HUDEP-2 (cell line): Measurements from ENCODE around the gene FAM168A.

Source experiments
- DNase-seq, 76 experiments: peaks; one replicate each; lab custom pipeline; 2025; ENCODE audit not compliant: unreplicated experiment in 76 of 76; lab: John Stamatoyannopoulos, UW

The FAM168A gene

GRCh38 chr11:73393011-73393380 lies 204.9 kb downstream of the FAM168A start:
- no peak for DNase-seq

- no peak for DNase-seq
These were observed 205.6 kb downstream of the FAM168A start for GRCh38 chr11:73392108-73393010.

DNA sequence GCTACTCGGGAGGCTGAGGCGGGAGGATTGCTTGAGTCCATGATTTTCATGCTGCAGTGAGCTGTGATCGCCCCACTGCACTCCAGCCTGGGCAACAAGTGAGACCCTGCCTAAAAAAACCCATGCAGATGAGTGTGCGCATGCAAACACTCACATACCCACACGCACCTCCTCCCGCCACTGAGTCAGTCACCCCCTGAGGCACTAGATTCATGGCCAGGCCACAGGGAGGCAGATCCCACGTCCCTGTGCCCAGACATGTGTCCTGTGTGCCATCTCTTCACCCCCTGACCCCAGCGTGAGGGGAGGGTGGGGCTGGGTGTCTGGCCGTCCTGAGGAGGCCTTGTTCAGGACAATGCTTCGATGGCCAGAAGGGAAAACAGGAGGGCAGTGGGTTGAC lies 206.2 kb downstream of the FAM168A start:
- no peak for DNase-seq

DNA sequence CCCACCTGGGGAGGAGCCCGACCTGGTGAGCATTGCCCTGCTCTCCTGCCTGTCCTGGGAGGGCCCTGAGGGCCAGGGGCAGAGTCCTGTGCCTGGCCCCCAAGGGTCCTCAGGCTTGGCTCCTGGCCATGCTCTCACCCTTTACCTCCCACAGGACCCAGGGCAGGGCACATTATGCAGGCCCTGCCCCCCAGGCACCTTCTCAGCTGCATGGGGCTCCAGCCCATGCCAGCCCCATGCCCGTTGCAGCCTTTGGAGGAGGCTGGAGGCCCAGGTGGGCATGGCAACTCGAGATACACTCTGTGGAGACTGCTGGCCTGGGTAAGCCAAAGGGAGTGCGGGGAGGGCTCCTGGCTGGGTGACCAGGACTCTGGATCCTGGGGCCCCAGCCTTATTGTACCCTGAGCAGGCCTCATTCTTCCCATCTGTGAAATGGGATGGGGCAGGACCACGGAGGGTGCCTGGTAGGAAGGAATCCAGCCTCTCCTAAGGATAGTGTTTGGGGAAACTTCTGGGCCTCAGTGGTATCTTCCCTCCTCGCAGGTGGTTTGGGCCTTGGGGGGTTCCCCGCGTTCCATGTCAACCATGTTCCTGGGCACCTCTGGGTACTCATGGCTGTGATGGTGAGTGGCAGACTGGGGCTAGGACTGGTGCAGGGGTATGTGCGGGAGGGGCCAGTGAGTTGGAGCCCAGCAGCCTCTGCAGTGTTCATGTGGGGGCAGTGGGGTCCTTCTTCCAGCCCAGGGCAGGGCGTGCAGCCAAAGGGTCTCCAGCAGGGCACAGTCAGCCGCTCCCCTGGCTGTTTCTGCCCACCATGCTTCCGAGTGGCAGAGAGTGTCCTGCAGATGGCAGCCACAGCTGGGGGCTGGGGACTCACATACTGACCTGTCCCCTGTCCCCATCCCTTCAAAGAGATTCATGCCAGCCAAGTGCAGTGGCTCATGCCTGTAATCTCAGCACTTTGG lies 207.0 kb downstream of the FAM168A start:
- DNase-seq, result no peak

DNA sequence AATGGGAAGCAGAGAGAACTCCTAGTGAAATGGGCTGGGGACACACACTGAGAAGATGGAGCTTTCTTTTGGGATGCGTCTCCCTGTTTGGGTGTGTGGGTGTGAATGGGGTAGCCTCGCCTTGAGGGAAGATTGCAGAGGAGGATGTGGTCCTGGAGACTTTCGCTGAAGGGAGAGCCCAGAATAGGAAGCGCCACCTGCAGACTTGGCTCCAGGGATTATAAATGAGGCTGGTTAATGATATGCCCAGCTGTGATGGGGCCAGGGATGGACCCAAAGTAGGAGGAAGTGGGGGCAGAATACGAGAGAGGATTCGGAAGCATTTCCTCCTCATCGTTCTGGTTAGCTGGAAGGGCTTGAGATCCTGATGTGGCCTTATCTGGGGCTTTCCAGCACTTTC lies 208.0 kb downstream of the FAM168A start:
- DNase-seq, result no peak

GRCh38 chr11:73389134-73389525 lies 208.8 kb downstream of the FAM168A start:
- DNase-seq, result no peak

- no peak for DNase-seq
These were observed 209.4 kb downstream of the FAM168A start for GRCh38 chr11:73388265-73389133.

GRCh38 chr11:73387594-73388264 lies 210.2 kb downstream of the FAM168A start:
- no peak for DNase-seq

GRCh38 chr11:73386546-73386945 lies 211.4 kb downstream of the FAM168A start:
- DNase-seq, result no peak

GRCh38 chr11:73386016-73386415 lies 211.9 kb downstream of the FAM168A start:
- DNase-seq, result peak in 66 of 76 experiments; percentile 16 to 84 (median 56)

DNA sequence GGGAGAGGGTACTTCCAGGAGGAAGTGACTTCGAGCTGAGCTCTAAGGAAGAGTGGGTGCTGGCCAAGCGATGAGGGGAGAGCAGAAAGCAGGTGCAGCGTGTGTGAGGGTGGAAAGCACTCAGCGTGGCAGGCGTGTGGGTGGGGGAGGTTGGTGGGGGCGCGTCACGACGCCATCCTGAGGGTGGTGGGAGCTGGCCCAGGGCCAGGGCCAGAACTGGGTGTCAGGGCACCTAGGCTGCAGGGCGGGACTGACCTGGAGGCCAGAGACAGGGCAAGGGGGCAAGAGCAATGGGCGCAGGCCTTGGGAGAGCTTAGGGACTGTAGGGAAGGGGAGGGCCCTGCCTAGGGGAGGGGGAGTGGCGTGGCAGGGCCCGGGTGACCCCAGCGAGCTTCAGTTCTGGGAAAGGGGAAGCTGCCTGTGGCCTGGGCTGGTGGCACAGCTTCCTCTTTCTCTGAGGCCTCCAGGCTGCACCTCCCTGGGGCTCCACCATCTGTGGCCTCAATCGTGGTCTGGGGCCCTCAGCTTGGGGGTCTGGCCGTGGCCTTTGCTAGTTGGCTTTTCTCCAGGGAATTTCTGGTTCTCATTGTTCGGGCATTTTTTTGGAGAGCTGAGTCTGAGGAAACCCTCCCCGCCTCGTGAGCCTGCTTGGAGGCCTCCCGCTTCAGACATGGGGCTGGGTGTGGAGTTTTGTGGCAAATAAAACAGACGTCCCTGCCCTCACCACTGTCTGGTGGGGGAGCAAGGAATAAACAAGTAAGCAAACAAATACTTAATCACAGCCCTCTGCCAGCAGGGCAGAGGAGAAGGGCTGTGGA lies 212.8 kb downstream of the FAM168A start:
- DNase-seq, result peak in 66 of 76 experiments; percentile 13 to 78 (median 52)

DNA sequence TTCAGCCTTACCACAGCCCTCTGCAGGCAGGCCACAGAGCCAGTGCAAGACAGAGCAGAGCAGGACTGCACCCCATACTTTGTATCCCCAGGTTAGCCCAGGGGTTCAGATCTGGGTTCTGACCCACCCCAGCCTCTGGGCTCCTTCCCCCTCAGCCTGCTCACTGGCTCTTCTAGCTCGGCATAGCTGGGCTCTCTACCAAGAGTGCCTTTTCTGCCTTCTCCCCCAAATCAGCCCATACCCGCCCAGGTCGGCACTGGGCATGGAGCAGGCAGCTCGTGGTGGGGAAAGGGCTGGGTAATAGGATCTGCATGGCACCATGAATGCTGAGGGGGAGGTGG lies 213.4 kb downstream of the FAM168A start:
- no peak for DNase-seq

DNA sequence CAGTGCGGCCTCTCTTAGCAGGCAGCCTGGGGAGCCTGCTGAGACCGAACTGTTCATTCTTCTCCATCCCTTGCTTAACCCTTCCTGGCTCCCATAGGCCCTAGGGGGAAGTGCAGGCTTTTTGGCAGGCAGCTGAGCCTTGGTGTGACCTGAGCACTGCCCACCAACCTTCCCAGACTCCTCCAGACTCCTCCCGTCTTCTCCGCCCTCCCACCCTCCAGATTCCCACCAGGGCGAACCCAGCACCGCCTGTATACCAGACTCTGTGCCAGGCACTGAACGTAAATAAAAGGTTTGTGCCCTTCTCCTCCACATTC lies 213.8 kb downstream of the FAM168A start:
- no peak for DNase-seq

- DNase-seq, result no peak
These were observed 214.4 kb downstream of the FAM168A start for GRCh38 chr11:73383249-73384124.

DNA sequence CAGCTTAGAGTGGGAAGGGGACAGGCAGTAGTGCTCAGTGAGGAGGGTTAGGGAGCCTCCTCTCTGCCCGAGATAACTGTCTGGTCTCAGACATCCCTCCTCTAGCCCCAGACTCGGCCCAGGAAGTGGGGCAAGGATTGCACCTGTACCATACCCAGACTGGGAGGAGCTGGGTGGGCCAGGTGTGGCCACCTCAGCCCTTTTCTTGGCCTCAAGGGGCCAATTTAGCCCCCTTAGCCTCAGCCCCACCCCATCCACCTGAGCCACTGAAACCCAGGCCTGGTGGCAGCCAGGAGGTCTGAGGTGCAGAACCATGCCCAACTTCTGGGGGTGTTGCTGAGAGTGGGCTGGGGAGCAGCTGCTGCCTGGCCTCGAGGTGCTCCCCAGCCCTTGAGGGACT lies 215.2 kb downstream of the FAM168A start:
- no peak for DNase-seq

DNA sequence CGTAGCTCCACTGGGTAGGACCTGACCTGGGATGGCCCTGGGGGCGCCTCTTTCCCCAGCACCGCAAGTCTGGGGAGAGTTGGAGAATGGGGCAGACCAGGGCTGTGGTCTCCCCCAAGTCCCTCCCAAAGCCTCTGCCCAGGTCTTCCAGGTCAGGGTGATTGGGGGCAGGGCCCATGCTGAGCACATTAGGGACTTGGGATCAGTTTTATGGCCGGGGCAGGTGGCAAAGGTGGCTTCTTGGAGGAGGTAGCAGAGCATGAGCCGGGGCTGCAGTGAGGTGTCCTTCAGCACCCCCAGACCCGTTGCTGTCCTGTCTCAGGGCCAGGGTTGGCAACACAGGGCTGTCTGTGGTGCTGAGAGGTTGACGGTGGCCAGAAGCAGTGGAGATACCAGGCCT lies 215.7 kb downstream of the FAM168A start:
- no peak for DNase-seq

- DNase-seq, result peak in 1 of 76 experiments; percentile 29
These were observed 216.3 kb downstream of the FAM168A start for GRCh38 chr11:73381589-73381988.

GRCh38 chr11:73380897-73381410 lies 217.0 kb downstream of the FAM168A start:
- DNase-seq, result no peak
